SK-N-SH treated with all-trans-retinoic acid at 6 μM for 48 hours (cell line): Measurements from ENCODE around the gene HSDL1.

Source experiments
- BACH2 ChIP-seq: fragments of 250-450 bp; sonication (Bioruptor Pico); IDR thresholded peaks from 2 replicates; pipeline ENCODE4 v1.9.0; 2021; ENCODE audit warnings: mild to moderate bottlenecking, borderline replicate concordance
- CREB5 ChIP-seq: fragments of 250-450 bp; sonication (Bioruptor Pico); IDR thresholded peaks from 2 replicates; pipeline ENCODE4 v1.5.1; 2020; ENCODE audit warnings: low read depth, mild to moderate bottlenecking, moderate library complexity
- CSRNP3 ChIP-seq: fragments of 250-450 bp; sonication (Bioruptor Pico); IDR thresholded peaks from 2 replicates; pipeline ENCODE4 v1.5.1; 2021; ENCODE audit warnings: mild to moderate bottlenecking, moderate library complexity
- PATZ1 ChIP-seq: fragments of 250-450 bp; sonication (Bioruptor Pico); IDR thresholded peaks from 2 replicates; pipeline ENCODE4 v1.8.0; 2020; ENCODE audit warnings: mild to moderate bottlenecking, moderate library complexity, borderline replicate concordance
- ZC3H10 ChIP-seq: fragments of 250-450 bp; sonication (Bioruptor Pico); IDR thresholded peaks from 2 replicates; pipeline ENCODE4 v1.5.1; 2021; ENCODE audit warnings: mild to moderate bottlenecking, moderate library complexity
- ZNF565 ChIP-seq: fragments of 450-650 bp; formaldehyde crosslinking; conservative IDR thresholded peaks from 2 replicates; pipeline ENCODE4 v1.5.0; 2020; ENCODE audit warnings: low read depth, mild to moderate bottlenecking, moderate library complexity

GRCh38 chr16:84085271-84085667, 59.7 kb downstream of the HSDL1 start:
- TF ChIP-seq PATZ1 (CRISPR knock-in tag) (no peak), ZNF565 (CRISPR knock-in tag) (no peak), ZC3H10 (CRISPR knock-in tag) (no peak), CREB5 (CRISPR knock-in tag) (no peak), CSRNP3 (CRISPR knock-in tag) (no peak), BACH2 (CRISPR knock-in tag) (no peak)
